Activated CD4-positive, alpha-beta T cell treated with anti-CD3 and anti-CD28 coated beads, Interleukin-2, amount 10 ng/mL, durations not matched to agents 24 days and 14 days (primary cell): ENCODE data around the gene OGFOD2. TPM values are rescaled to one million over a fixed set of nuclear protein-coding genes. Genes with fewer than 3 reads are reported as not detected.

Experiments used
- DNase-seq: peaks from one replicate; pipeline ENCODE4 v3.0.0; 2022
- H3K27ac Mint-ChIP-seq: one replicate; pipeline ENCODE4 v1.8.0; 2022; ENCODE audit warnings: mild to moderate bottlenecking, mixed read lengths
- H3K27me3 Mint-ChIP-seq: one replicate; pipeline ENCODE4 v1.8.0; 2022; ENCODE audit warnings: mixed read lengths
- H3K36me3 Mint-ChIP-seq: one replicate; pipeline ENCODE4 v1.8.0; 2022; ENCODE audit warnings: low read depth, mild to moderate bottlenecking, mixed read lengths
- H3K4me1 Mint-ChIP-seq: one replicate; pipeline ENCODE4 v1.8.0; 2021; ENCODE audit warnings: mixed read lengths
- H3K4me3 Mint-ChIP-seq: one replicate; pipeline ENCODE4 v1.8.0; 2022; ENCODE audit warnings: mild to moderate bottlenecking, moderate library complexity, mixed read lengths
- H3K9me3 Mint-ChIP-seq: one replicate; pipeline ENCODE4 v1.8.0; 2021; ENCODE audit warnings: mixed read lengths
- intact Hi-C: fragments of 100-400 bp; cut with micrococcal nuclease; formaldehyde crosslinking; loops from one replicate; pipeline ENCODE4 v1.15.1; 2023
- total RNA-seq: library from RNA; stranded (reverse); gene quantifications from 2 replicates; pipeline ENCODE4 v1.2.3, GENCODE V29; 2022

Gene OGFOD2
- total RNA-seq, 1 donor from 2014 or later, result 22.7 TPM

- peak overlapping the region; percentile 45 for H3K27ac Mint-ChIP-seq
- no peak for DNase-seq
- no peak overlapping the region for H3K4me3 Mint-ChIP-seq
- peaks cover 35% of the 10 kb centered on the region for H3K36me3 Mint-ChIP-seq
- intact Hi-C loops, result loop anchor here (5.0 kb wide), 1 partner anchor 598 kb away; the partner anchor contains the start of gene TMED2
- no peaks in the 10 kb centered on the region for H3K27me3 Mint-ChIP-seq
- H3K4me1 Mint-ChIP-seq, result peaks cover 27% of the 10 kb centered on the region
- no peaks in the 10 kb centered on the region for H3K9me3 Mint-ChIP-seq
These were observed 8.9 kb downstream of the OGFOD2 start for GRCh38 chr12:122983789-122984515.

DNA sequence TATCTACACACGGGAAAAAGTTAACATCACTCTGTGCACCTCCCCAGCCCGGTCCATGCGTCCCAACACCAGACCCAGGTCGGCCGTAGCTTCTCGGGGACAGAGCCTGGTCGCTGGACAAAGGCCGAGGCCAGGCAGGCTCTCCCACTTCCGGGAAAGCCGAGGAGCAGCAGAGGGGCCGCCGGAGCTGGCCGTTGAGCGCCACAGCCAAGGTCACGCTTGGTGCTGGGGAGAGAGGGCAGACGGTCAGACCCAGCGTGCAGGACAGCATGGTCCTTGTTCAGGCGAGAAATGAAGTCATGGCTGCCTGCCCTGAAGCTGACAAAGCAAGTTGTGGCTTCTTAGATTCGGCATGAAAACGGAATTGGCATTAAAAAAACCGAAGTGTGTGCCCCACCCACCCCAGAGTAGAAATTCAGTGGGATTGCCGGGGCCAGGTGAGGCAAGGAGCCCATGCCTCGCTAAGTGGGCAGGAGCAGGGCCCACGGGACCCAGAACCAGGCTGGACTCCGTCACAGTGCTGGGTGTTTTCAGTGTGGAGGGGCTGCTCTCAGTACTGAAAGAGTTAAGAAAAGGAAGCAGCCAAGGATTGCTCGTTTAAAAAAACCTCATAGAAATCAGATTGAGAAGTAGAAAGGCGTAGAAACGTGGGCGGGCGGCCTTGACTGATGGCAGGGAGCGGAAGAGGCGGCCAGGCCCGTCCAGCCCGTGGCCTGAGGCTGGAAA is 9.7 kb downstream of the OGFOD2 start:
- Mint-ChIP-seq H3K27me3 (no peaks in the 10 kb centered on the region), H3K36me3 (peaks cover 35% of the 10 kb centered on the region), H3K4me1 (peaks cover 23% of the 10 kb centered on the region), H3K9me3 (no peaks in the 10 kb centered on the region), H3K4me3 (no peak overlapping the region), H3K27ac (peak overlapping the region; percentile 61)
- no peak for DNase-seq
- intact Hi-C loops, result loop anchor here (5.0 kb wide), 1 partner anchor 598 kb away; the partner anchor contains the start of gene TMED2

- intact Hi-C loops, result no loop called here
- Mint-ChIP-seq H3K9me3 (no peaks in the 10 kb centered on the region), H3K36me3 (peaks cover 33% of the 10 kb centered on the region)
These were observed 10.6 kb downstream of the OGFOD2 start for GRCh38 chr12:122985338-122986257.

GRCh38 chr12:122986258-122986871 is 11.3 kb downstream of the OGFOD2 start:
- Mint-ChIP-seq H3K4me1 (peaks cover 21% of the 10 kb centered on the region), H3K36me3 (peaks cover 30% of the 10 kb centered on the region), H3K4me3 (no peak overlapping the region), H3K27ac (no peak overlapping the region), H3K9me3 (no peaks in the 10 kb centered on the region), H3K27me3 (no peaks in the 10 kb centered on the region)
- intact Hi-C loops, result no loop called here
- no peak for DNase-seq

More at GRCh38 chr12:122985338-122986257, 10.6 kb downstream of the OGFOD2 start:
- Mint-ChIP-seq H3K4me1 (peaks cover 23% of the 10 kb centered on the region), H3K4me3 (no peak overlapping the region), H3K27me3 (no peaks in the 10 kb centered on the region), H3K27ac (no peak overlapping the region)
- DNase-seq, result no peak

DNA sequence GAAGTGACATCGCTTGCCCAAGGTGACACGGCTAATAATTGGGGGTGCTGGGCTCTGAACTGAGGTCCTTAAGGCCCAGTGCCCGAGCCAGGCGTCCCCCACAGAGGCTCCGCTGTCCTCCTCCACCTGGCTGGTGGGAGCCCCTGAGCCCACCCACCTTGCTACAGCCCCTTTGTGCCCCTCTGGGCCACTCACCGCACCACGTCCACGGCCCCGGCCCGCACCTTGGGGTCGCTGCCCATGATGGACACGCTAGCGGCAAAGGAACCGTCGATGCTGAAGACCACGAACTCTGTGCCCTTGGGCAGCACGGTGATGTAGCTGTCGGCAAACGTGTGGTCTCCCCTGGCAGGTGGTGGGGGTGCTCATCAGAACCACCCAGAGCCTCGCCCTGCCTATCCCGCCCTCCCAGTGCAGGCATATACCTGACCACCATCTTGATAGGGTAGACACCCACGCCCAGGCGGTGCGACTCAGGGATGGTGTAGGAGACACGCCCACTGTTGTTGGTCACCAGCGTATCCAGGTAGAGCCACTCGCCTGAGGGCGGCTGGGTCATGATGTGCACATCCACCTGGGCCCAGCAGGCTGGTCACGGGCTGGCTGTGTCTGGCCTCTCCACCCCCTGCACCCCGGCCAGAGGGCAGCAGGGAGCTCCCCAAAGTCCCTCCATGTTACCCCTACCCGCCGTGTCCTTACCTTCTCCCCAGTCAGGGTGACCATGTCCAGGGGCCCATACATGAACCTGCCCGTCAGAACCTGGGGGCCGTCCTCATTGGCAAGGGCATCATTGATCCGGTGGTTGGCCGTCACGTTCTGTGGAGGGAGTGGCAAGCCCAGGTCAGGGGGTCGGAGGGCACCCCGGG is 12.3 kb downstream of the OGFOD2 start:
- Mint-ChIP-seq H3K9me3 (no peaks in the 10 kb centered on the region), H3K4me3 (no peak overlapping the region), H3K27me3 (no peaks in the 10 kb centered on the region), H3K27ac (no peak overlapping the region), H3K36me3 (peaks cover 21% of the 10 kb centered on the region), H3K4me1 (peaks cover 14% of the 10 kb centered on the region)
- no peak for DNase-seq
- intact Hi-C loops, result no loop called here

- H3K4me3 Mint-ChIP-seq, result no peak overlapping the region
- peaks cover 11% of the 10 kb centered on the region for H3K4me1 Mint-ChIP-seq
- H3K27me3 Mint-ChIP-seq, result no peaks in the 10 kb centered on the region
- no peak for DNase-seq
- no peak overlapping the region for H3K27ac Mint-ChIP-seq
- intact Hi-C loops, result no loop called here
- H3K9me3 Mint-ChIP-seq, result no peaks in the 10 kb centered on the region
- H3K36me3 Mint-ChIP-seq, result peaks cover 16% of the 10 kb centered on the region
These were observed 13.0 kb downstream of the OGFOD2 start for GRCh38 chr12:122988036-122988435.

GRCh38 chr12:122988612-122989212 is 13.7 kb downstream of the OGFOD2 start:
- intact Hi-C loops, result no loop called here
- peaks cover 10% of the 10 kb centered on the region for H3K36me3 Mint-ChIP-seq
- H3K4me3 Mint-ChIP-seq, result no peak overlapping the region
- no peaks in the 10 kb centered on the region for H3K27me3 Mint-ChIP-seq
- H3K4me1 Mint-ChIP-seq, result peaks cover 8% of the 10 kb centered on the region
- H3K27ac Mint-ChIP-seq, result no peak overlapping the region
- DNase-seq, result no peak
- H3K9me3 Mint-ChIP-seq, result no peaks in the 10 kb centered on the region

GRCh38 chr12:122989225-122989839 is 14.3 kb downstream of the OGFOD2 start:
- Mint-ChIP-seq H3K36me3 (peaks cover 6% of the 10 kb centered on the region), H3K9me3 (no peaks in the 10 kb centered on the region), H3K4me3 (no peak overlapping the region), H3K27me3 (no peaks in the 10 kb centered on the region), H3K27ac (no peak overlapping the region), H3K4me1 (peaks cover 3% of the 10 kb centered on the region)
- intact Hi-C loops, result no loop called here
- DNase-seq, result no peak

- no peak for DNase-seq
- H3K36me3 Mint-ChIP-seq, result peaks cover 3% of the 10 kb centered on the region
- peaks cover 3% of the 10 kb centered on the region for H3K4me1 Mint-ChIP-seq
- no peaks in the 10 kb centered on the region for H3K9me3 Mint-ChIP-seq
- no peak overlapping the region for H3K27ac Mint-ChIP-seq
- intact Hi-C loops, result no loop called here
- no peaks in the 10 kb centered on the region for H3K27me3 Mint-ChIP-seq
- H3K4me3 Mint-ChIP-seq, result no peak overlapping the region
These were observed 14.9 kb downstream of the OGFOD2 start for GRCh38 chr12:122989874-122990419.

DNA sequence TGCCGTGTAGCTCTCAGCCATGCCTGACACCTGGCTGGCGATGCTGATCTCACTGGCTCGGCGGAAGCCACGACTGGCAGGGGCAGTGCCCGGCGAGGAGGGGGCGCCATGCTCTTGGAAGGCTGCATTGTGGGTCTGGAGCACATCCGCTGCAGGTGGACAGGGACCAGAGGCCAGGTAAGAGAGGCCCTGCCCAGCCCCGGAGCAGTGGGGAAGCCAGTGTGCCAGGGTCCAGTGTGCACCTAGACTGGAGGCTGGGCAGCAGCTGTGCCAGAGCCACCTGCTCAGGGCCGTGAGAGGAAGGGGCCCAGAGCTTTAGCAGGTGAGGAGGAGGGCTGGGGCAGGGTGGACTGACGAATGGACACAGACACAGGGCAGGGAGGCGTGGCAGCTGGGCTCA is 15.5 kb downstream of the OGFOD2 start:
- H3K27me3 Mint-ChIP-seq, result no peaks in the 10 kb centered on the region
- H3K36me3 Mint-ChIP-seq, result peaks cover 2% of the 10 kb centered on the region
- intact Hi-C loops, result no loop called here
- no peak overlapping the region for H3K27ac Mint-ChIP-seq
- H3K9me3 Mint-ChIP-seq, result no peaks in the 10 kb centered on the region
- no peak for DNase-seq
- no peak overlapping the region for H3K4me3 Mint-ChIP-seq
- peaks cover 3% of the 10 kb centered on the region for H3K4me1 Mint-ChIP-seq

GRCh38 chr12:122990961-122991622 is 16.0 kb downstream of the OGFOD2 start:
- H3K9me3 Mint-ChIP-seq, result no peaks in the 10 kb centered on the region
- peaks cover 2% of the 10 kb centered on the region for H3K36me3 Mint-ChIP-seq
- no peak overlapping the region for H3K27ac Mint-ChIP-seq
- no peaks in the 10 kb centered on the region for H3K27me3 Mint-ChIP-seq
- intact Hi-C loops, result no loop called here
- DNase-seq, result no peak
- H3K4me1 Mint-ChIP-seq, result peaks cover 3% of the 10 kb centered on the region
- H3K4me3 Mint-ChIP-seq, result no peak overlapping the region
